Smooth muscle cell (in vitro differentiated cells): ENCODE data around the gene SLC12A2. TPM values are rescaled to one million over a fixed set of nuclear protein-coding genes. Genes with fewer than 3 reads are reported as not detected.
A peak's percentile ranks its signal among the peaks of the same experiment; 100 is the strongest.

Experiments used
- DNase-seq: peaks from one replicate; lab custom pipeline; 2025; ENCODE audit not compliant: unreplicated experiment; lab: John Stamatoyannopoulos, UW
- H2AFZ ChIP-seq: fragments of 200-600 bp; sonication (generic); 2 replicates; pipeline ENCODE4 v1.6.0; 2016; ENCODE audit warnings: antibody characterized with exemption, low read depth, mild to moderate bottlenecking
- H3F3A ChIP-seq: fragments of 200-600 bp; sonication (generic); 2 replicates; pipeline ENCODE4 v1.6.0; 2017; ENCODE audit warnings: antibody characterized with exemption, low read depth
- H3K27ac ChIP-seq: fragments of 200-600 bp; sonication (generic); 2 replicates; pipeline ENCODE4 v1.5.1; 2016; ENCODE audit warnings: low read depth, mild to moderate bottlenecking
- H3K27me3 ChIP-seq: fragments of 200-600 bp; sonication (generic); 2 replicates; pipeline ENCODE4 v1.6.1; 2016; ENCODE audit warnings: low read depth, mild to moderate bottlenecking
- H3K36me3 ChIP-seq: fragments of 200-600 bp; sonication (generic); 2 replicates; pipeline ENCODE4 v1.5.1; 2016; ENCODE audit warnings: low read depth
- H3K4me1 ChIP-seq: fragments of 200-600 bp; sonication (generic); 2 replicates; pipeline ENCODE4 v1.5.1; 2016; ENCODE audit warnings: low read depth
- H3K4me2 ChIP-seq: fragments of 200-600 bp; sonication (generic); 2 replicates; pipeline ENCODE4 v1.6.0; 2016; ENCODE audit warnings: mild to moderate bottlenecking
- H3K4me3 ChIP-seq: fragments of 200-600 bp; sonication (generic); 2 replicates; pipeline ENCODE4 v1.5.1; 2016; ENCODE audit warnings: mild to moderate bottlenecking
- H3K79me2 ChIP-seq: fragments of 200-600 bp; sonication (generic); 2 replicates; pipeline ENCODE4 v1.6.0; 2016; ENCODE audit warnings: low read depth, mild to moderate bottlenecking
- H3K9ac ChIP-seq: fragments of 200-600 bp; sonication (generic); 2 replicates; pipeline ENCODE4 v1.6.0; 2016; ENCODE audit warnings: low read depth
- H3K9me3 ChIP-seq: fragments of 200-600 bp; sonication (generic); replicated peaks from 2 replicates; pipeline ENCODE4 v1.5.1; 2016; ENCODE audit warnings: low read depth
- H4K20me1 ChIP-seq: fragments of 200-600 bp; sonication (generic); 2 replicates; pipeline ENCODE4 v1.6.0; 2016; ENCODE audit warnings: low read depth
- CTCF ChIP-seq: fragments of 200-600 bp; sonication (generic); IDR thresholded peaks from 2 replicates; pipeline ENCODE4 v1.5.1; 2017; ENCODE audit warnings: borderline replicate concordance, mild to moderate bottlenecking, antibody characterized with exemption; ENCODE audit not compliant: insufficient read depth, poor library complexity, severe bottlenecking
- WGBS: methylation state at CpG from one replicate; pipeline ENCODE4 v1.1.7; 2016; ENCODE audit warnings: low lambda C conversion rate; 5-methylcytosine and 5-hydroxymethylcytosine counted together
- polyA plus RNA-seq: library from polyadenylated mRNA; unstranded; fragments of >200 nt; fragmentation: Nextera tagmentation; extraction: Ambion mirVana; gene quantifications from 2 replicates; pipeline ENCODE4 v1.2.1, GENCODE V29; 2016
- total RNA-seq: library from RNA; depleted of rRNA; stranded (reverse); fragments of >200 nt; gene quantifications from 2 replicates; pipeline ENCODE4 v1.2.3, GENCODE V29; 2014

The SLC12A2 gene
- total and polyA plus RNA-seq, 2 experiments from 2014 or later = 5.5 to 17.2 TPM

DNA sequence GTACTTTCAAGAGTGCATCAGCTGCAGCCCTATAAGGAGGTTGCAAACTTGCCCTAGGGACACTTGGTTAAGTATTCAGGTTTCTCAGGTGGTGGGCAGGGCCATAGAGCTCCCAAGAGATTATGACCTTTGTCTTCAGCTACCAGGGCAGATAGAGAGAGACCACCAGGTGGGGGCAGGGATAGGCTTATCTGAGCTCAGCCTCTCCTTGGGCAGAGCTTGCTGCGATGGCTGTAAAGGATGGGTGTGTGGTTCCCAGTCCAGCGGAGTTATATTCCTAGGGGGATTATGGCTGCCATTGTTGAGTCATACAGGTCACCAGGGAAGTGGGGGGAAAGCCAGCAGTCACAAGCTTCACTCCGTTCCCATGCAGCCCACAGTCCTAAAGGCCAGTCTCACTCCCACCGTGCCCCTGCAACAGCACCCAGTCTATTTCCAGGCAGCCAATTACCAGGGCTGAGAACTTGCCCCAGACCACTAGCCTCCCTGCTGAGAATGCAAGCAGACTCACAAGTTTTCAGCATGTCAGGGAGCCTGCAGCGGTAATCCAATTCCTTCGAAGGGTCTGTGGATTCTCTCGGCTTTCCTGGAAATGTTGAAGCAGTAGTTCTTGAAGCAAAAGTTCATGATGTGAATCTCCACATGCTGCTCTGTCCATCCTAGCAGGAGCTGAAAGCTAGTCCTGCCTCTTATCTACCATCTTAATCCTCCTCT lies 151.5 kb downstream of the SLC12A2 start:
- TF ChIP-seq CTCF = no peak
- DNase-seq = no peak
- 53% methylated on average over 7 of the region's 7 CpGs for WGBS

DNA sequence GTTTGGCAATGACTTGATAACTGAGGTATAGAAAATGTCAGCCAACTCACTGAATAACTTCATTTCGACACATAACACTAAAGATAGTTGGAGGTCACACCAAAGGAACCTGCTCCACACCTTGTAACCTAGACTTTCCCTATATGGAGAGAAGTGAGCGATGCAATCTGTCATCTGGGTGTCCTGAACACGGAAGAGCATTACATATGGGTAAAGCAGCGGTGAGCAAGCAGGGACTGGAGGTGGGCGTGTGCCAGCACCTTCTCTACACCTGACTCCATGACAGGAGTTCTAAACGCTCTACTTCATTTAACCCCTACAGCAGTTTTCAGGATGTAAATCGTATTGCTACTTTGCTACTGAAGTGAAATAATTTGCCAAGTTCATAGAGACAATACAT lies 152.8 kb downstream of the SLC12A2 start:
- 92% methylated on average over 7 of the region's 7 CpGs for WGBS
- no peak overlapping the region for H3K27ac ChIP-seq

More for the DNA sequence above, 151.5 kb downstream of the SLC12A2 start:
- H3K4me1 ChIP-seq = peaks cover 4% of the 10 kb centered on the region
- no peaks in the 10 kb centered on the region for H3K27me3 ChIP-seq
- H3K36me3 ChIP-seq = no peaks in the 10 kb centered on the region
- H3K9ac ChIP-seq = no peak overlapping the region
- peaks cover 7% of the 10 kb centered on the region for H3F3A ChIP-seq
- no peaks in the 10 kb centered on the region for H4K20me1 ChIP-seq
- no peaks in the 10 kb centered on the region for H3K79me2 ChIP-seq
- no peak overlapping the region for H3K4me3 ChIP-seq
- no peaks in the 10 kb centered on the region for H3K9me3 ChIP-seq
- no peak overlapping the region for H3K27ac ChIP-seq
- no peak overlapping the region for H2AFZ ChIP-seq
- no peak overlapping the region for H3K4me2 ChIP-seq

DNA sequence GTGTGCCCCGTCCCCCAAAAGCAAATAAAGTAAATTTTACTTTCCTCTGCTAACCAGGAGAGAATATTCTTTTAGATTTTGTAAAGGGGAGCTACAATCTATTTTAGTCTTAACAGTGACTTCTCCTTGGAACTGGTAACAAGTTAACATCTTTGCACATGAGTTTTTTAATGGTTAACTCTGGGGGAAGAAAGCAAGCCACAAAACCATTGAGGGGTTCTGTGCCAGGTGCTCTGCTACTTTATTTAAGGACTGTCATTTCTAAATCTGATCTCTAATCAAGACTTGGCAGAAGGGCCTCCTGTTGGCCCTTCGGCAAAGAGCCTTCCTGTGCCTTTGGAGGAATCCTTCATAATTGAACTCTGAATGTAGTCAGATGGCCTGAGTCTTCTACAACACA lies 153.4 kb downstream of the SLC12A2 start:
- 75% methylated on average over 2 of the region's 2 CpGs for WGBS
- no peak overlapping the region for H3K4me3 ChIP-seq
- peaks cover 7% of the 10 kb centered on the region for H3F3A ChIP-seq
- no peaks in the 10 kb centered on the region for H3K79me2 ChIP-seq
- no peak for TF ChIP-seq CTCF
- peak overlapping the region; percentile 28 for H3K4me2 ChIP-seq
- no peak overlapping the region for H3K9ac ChIP-seq
- no peaks in the 10 kb centered on the region for H3K9me3 ChIP-seq
- H3K4me1 ChIP-seq = peaks cover 4% of the 10 kb centered on the region
- no peak overlapping the region for H3K27ac ChIP-seq
- DNase-seq = no peak
- no peak overlapping the region for H2AFZ ChIP-seq
- H3K36me3 ChIP-seq = no peaks in the 10 kb centered on the region
- H3K27me3 ChIP-seq = no peaks in the 10 kb centered on the region
- no peaks in the 10 kb centered on the region for H4K20me1 ChIP-seq

More for the DNA sequence above, 152.8 kb downstream of the SLC12A2 start:
- no peaks in the 10 kb centered on the region for H3K27me3 ChIP-seq
- no peak for TF ChIP-seq CTCF
- no peaks in the 10 kb centered on the region for H3K79me2 ChIP-seq
- H3K4me2 ChIP-seq = no peak overlapping the region
- H3K4me1 ChIP-seq = peaks cover 4% of the 10 kb centered on the region
- H2AFZ ChIP-seq = no peak overlapping the region
- H3K36me3 ChIP-seq = no peaks in the 10 kb centered on the region
- no peak overlapping the region for H3K4me3 ChIP-seq
- peaks cover 7% of the 10 kb centered on the region for H3F3A ChIP-seq
- H3K9me3 ChIP-seq = no peaks in the 10 kb centered on the region
- no peak for DNase-seq
- no peaks in the 10 kb centered on the region for H4K20me1 ChIP-seq
- H3K9ac ChIP-seq = no peak overlapping the region

- Histone ChIP-seq H4K20me1 (no peaks in the 10 kb centered on the region), H3K79me2 (no peaks in the 10 kb centered on the region), H3K9me3 (no peaks in the 10 kb centered on the region), H2AFZ (no peak overlapping the region), H3K27ac (no peak overlapping the region), H3F3A (peaks cover 7% of the 10 kb centered on the region), H3K4me3 (no peak overlapping the region), H3K4me1 (peaks cover 4% of the 10 kb centered on the region), H3K9ac (no peak overlapping the region), H3K4me2 (peak overlapping the region; percentile 28), H3K36me3 (no peaks in the 10 kb centered on the region), H3K27me3 (no peaks in the 10 kb centered on the region)
- TF ChIP-seq CTCF = no peak
- DNase-seq = no peak
- 35% methylated on average over 8 of the region's 8 CpGs for WGBS
Observed at GRCh38 chr5:128237546-128237945, 154.0 kb downstream of the SLC12A2 start.
